Fibroblast of peridontal ligament (primary cell): Measurements from ENCODE around the gene NTNG2.
"Not testable (repeated sequence)": the region's sequence is repeated elsewhere in the genome, so short reads cannot be mapped to it uniquely, and the experiment has no call there.

Experiments
- DNase-seq: peaks from one replicate; pipeline ENCODE4 v3.0.0-alpha.2; 2010; ENCODE audit errors: extremely low read depth

The NTNG2 gene

DNA sequence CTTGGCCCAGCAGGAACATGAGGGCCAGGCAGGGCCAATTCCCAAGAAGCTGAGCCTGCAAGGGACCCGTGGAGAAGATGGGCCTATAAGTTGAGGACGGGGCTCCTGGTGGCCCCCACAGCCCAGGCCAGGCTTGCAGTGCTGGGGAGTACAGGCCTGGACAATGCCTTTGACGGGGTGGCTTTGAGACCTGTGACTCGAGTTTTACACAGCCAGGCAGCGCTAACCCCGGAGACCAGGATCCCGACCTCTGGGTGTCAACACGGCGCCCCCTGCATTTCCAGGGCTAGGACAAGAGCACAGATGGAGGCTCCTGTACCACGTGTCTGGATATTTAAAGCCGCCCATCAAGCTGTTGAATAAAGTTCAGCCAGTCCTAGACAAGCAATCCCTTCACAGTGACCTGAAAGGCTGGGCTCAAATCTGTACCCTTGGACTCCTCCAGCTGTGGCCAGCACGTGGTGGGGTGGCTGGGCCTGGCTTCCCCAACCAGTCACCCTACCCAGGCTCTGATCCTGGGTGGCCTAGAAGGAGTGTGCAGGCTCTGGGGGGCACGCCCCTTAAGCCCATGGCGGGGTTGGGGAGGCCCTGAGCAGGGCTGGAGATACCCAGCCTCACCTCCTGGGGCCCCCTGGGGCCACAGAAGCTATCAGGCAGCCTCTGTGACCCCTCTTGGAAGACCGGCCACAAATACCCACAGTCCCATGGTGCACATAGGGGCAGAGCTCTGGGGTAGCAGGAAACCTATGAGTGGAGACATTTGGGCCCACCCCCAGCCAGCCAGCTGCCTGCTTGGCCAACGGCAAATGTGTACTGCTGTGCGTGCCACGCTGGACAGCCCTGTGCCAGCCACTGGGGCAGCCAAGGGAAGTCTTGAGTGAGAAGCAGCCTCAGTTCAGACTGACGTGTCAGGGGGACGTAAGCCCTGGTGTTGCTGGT lies 88.7 kb downstream of the NTNG2 start:
- DNase-seq: no peak

DNA sequence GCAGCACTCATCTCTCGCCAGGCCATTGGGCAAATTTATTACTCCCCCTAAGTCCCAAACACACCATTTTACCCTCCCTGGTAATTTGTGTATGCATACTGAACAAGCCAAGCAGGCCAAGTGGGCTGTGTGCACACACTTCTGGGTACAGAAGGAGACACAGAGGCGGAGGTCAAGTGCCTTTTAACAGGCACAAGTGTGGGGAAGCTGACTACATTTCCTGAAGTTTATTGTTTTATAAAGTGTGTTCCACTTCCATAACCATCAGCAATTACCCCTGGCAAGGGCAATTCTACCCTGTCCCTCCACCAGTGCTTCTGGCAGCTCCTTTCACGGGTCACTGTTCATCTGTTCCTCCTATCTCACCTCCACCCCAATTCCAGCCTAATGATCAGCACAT lies 99.0 kb downstream of the NTNG2 start:
- DNase-seq: no peak

DNA sequence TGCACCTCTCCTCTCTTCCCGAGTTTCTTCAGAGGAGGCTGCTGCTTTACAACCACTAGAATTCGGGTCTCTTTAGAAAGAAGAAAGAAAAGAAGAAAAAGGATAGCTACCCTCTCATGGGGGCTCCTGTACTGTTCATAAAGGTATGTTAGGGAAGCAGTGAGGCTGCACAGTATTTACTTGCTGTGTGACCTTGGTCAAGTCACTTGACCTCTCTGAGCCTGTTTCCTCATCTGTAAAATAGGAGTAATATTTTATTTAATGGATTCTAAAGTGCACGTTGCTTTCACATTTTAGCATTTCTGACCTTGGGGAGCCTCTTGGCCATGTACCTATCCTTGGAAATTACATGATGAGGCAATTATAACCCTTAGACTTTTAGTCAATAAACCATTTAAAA lies 104.2 kb downstream of the NTNG2 start:
- DNase-seq: no peak

DNA sequence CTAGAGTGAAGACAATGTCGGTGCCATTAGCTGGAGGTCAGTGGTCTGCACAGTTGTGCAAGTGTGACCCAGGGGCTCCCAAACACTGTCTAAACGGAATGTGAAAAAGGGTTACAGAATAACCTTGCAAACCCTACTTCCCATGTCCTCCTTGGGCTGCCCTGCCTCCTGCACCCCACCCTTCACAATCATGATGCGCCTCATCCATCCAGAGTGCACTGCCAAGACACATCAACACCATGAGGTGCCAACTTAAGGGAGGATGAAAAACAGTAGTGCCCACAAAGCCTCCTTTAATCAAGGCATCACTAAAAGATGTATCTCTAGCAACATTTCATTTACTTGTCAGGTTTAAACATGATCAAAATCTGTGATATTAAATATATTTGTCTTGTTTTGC lies 105.8 kb downstream of the NTNG2 start:
- DNase-seq: no peak

DNA sequence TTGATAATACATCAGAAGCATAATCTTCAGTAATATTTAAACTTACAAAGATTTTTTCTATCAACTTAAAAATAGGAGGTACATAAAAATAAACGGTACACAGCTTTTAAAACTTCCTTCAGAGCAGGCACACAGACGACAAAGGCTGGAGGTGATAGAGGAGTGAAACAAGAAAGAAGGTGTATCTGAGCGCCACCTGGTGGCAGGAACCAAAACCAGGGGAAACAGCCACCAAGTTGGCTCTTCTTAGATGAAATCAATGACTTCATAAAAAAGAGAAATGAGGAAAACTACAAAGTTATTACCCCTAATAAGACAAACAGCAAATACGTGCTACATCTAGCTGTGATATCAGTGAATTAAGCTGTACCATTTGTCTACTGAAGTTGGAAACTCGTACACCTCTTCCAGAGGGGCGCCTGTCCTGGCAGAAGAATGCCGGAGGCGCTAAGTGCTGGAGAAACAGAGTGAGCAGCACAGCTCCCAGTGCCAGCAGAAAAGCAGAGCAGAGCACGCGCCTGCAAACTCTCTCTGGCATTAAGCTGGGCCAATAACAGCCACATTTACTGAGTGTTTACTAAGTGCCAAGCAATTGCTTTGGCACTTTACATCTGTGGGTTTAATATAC lies 107.0 kb downstream of the NTNG2 start:
- DNase-seq: peak; percentile 74

DNA sequence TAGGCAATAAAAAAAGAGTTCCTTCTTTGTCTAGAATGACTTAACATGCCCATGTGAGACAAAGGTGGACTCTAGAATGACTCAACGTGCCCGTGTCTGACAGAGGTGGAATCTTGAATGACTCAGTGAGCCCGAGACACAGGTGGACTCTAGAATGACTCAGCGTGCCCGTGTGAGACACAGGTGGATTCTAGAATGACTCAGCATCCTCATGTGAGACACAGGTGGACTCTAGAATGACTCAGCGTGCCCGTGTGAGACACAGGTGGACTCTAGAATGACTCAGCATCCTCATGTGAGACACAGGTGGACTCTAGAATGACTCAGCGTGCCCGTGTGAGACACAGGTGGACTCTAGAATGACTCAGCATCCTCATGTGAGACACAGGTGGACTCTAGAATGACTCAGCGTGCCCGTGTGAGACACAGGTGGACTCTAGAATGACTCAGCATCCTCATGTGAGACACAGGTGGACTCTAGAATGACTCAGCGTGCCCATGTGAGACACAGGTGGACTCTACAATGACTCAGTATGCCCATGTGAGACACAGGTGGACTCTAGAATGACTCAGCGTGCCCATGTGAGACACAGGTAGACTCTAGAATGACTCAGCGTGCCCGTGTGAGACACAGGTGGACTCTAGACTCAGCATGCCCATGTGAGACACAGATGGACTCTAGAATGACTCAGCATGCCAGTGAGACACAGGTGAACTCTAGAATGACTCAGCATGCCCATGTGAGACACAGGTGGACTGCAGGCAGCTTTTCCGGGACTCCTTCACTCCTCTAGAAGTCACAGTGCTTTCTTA lies 108.1 kb downstream of the NTNG2 start:
- not testable (repeated sequence) for DNase-seq

DNA sequence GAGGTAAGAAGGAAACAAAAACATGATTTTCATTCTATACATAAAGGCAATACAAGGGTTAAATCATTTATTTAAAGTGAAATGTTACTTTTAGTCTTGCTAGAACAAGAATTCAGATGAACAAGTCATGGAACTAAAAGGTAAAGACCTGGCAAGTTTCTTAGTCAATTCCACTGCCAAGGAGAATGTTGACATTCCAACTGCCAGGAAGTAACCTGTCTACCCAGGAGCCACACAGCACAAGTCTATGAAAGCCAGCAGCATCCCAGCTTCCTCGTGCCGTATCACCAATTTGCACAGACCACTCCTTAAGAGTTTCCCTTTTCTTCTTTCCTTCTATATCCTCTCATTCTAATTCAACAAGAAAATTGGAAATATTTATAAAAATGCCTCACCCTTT lies 113.0 kb downstream of the NTNG2 start:
- no peak for DNase-seq

DNA sequence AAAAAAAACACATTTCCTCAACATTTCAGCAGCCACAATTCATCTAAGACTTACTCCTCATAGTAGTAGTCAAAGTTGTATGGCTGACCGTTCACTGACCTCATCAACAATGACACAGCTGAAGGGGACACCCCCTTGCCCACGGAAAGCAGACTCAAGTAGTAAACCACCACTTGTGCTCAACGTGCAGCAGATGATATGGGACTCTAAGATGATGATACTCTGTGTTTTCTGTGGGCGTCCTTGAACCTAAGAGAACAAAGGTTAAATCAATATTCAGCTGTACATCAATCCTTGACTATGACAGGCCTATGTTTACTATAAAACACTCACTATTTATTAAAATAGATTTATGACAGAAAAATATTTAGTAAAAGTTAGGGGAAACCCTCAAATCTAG lies 121.3 kb downstream of the NTNG2 start:
- no peak for DNase-seq

DNA sequence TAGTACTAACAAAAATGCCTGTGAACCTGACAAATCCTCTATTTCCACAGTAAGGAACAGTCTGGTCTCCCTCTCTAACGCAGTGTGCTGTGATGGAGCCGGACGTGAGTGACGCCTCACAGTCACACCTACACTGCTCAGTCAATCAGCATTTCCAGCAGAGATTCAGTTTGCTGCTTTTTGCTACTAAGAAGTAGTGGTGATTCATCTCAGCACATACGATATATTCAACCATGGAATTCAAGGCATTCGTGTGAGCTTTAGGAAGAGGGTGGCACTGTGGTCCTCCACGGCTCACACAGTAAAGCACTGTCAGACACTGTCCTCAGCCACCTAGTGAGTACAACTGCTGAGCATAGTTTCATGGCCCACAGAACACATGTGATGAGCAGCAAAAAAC lies 122.0 kb downstream of the NTNG2 start:
- DNase-seq: no peak

DNA sequence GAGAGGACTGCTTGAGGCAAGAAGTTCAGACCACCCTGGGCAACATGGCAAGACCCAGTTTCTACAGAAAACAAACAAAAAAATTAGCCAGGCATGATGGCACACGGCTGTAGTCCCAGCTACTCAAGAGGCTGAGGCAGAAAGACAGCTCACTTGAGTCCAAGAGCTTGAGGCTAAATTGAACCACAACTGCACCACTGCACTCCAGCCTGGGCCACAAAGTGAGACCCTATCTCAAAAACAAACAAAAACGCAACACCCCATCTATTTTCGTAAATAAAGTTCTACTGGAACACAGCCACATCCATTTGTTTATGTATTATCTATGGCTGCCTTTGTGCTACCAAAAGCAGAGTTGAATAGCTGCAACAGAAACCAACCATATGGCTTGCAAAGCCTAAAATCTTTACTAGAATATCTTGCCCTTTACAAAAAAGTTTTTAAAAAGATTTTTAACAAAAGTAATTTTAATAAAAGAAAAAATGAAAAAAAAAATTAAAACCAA lies 125.5 kb downstream of the NTNG2 start:
- no peak for DNase-seq

DNA sequence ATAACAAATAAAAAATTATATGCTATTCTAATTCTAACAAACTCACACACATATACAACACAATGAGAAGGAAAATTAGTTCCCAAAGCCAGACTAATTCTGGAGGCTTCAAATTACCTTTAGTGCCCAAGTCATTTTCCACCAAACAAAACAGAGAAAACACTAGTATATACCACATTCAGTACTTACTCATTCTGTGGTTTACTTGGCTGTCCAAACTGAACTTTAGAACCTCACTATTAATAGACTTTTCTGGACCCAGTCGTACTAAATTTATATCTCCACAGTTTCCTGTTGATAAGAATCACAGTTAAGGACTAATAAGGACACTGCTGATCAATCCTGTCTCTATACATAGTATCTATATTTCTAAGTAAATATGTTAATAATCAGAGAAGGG lies 126.5 kb downstream of the NTNG2 start:
- peak; percentile 61 for DNase-seq

DNA sequence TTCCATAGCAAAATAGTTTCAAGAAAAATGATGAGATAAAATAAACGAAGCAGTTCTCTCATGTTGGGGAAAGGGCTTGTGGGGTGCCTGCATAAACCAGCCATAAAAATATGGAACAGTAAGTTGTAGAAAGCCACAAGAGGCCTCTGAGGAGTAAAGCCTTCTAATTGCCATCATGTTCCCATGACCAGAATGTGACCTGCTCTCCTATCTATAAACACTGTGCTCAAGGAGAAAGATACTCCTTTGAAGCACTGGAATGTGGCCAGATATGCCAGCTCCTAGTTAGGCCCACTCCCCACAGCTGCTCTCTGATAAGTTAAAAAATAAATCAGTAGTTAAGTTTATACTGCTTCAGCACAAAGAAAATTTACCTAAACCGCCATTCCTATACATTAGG lies 127.1 kb downstream of the NTNG2 start:
- DNase-seq: peak; percentile 35

DNA sequence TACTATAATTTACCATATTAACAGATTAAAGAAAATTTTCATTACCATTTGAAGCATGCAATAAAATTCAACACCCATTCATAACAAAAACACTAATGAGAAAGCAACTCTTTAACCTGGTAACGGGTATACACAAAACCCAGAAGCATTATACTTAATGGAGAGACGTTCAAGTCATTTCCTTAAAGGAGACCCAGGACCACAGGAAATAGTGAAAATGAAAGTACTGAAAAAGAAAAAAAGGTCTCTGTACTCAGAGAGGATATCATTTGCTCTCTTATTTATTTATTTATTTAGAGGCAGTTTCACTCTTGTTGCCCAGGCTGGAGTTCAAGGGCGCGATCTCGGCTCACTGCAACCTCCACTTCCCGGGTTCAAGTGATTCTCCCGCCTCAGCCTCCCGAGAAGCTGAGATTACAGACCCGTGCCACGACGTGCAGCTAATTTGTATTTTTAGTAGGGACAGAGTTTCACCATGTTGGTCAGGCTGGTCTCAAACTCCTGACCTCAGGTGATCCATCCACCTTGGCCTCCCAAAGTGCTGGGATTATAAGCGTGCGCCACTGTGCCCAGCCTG lies 131.4 kb downstream of the NTNG2 start:
- no peak for DNase-seq
